HUES6 (cell line): ENCODE data around the gene SEH1L.
"Not testable (repeated sequence)": the region's sequence is repeated elsewhere in the genome, so short reads cannot be mapped to it uniquely, and the experiment has no call there.

Source experiments
- H3K27ac ChIP-seq: 2 replicates; pipeline ENCODE4 v1.7.0; 2013; ENCODE audit warnings: low read depth, mild to moderate bottlenecking, low read length, inconsistent platforms
- H3K27me3 ChIP-seq: 2 replicates; pipeline ENCODE4 v1.6.1; 2013; ENCODE audit warnings: low read length; ENCODE audit not compliant: control insufficient read depth, insufficient read depth
- H3K36me3 ChIP-seq: 2 replicates; pipeline ENCODE4 v1.6.1; 2013; ENCODE audit warnings: low read length; ENCODE audit not compliant: control insufficient read depth, insufficient read depth
- H3K4me1 ChIP-seq: 2 replicates; pipeline ENCODE4 v1.6.1; 2013; ENCODE audit warnings: low read length; ENCODE audit not compliant: control insufficient read depth, insufficient read depth
- H3K4me3 ChIP-seq: 2 replicates; pipeline ENCODE4 v1.5.1; 2013; ENCODE audit warnings: low read depth, low read length
- H3K9ac ChIP-seq: one replicate; pipeline ENCODE4 v1.6.1; 2013; ENCODE audit warnings: mild to moderate bottlenecking, low read length
- H3K9me3 ChIP-seq: 2 replicates; pipeline ENCODE4 v1.6.1; 2013; ENCODE audit warnings: low read depth, low read length; ENCODE audit not compliant: control insufficient read depth, insufficient read depth

SEH1L gene

GRCh38 chr18:12995424-12995823 is 47.6 kb downstream of the SEH1L start:
- Histone ChIP-seq H3K4me3 (no peak overlapping the region), H3K36me3 (peaks cover 9% of the 10 kb centered on the region; the same call in 1 of the 2 replicates), H3K27me3 (no peaks in the 10 kb centered on the region), H3K9me3 (no peaks in the 10 kb centered on the region; the same call in 1 of the 2 replicates), H3K27ac (no peak overlapping the region), H3K9ac (no peak overlapping the region), H3K4me1 (peaks cover 12% of the 10 kb centered on the region; the same call in 1 of the 2 replicates)

GRCh38 chr18:12995952-12996477 is 48.2 kb downstream of the SEH1L start:
- Histone ChIP-seq H3K9me3 (no peaks in the 10 kb centered on the region; the same call in 1 of the 2 replicates), H3K27me3 (no peaks in the 10 kb centered on the region), H3K4me3 (no peak overlapping the region), H3K36me3 (peaks cover 13% of the 10 kb centered on the region; the same call in 1 of the 2 replicates), H3K9ac (no peak overlapping the region), H3K27ac (no peak overlapping the region), H3K4me1 (peaks cover 11% of the 10 kb centered on the region; the same call in 1 of the 2 replicates)

- Histone ChIP-seq H3K4me3 (no peak overlapping the region), H3K9me3 (no peaks in the 10 kb centered on the region; the same call in 1 of the 2 replicates), H3K4me1 (peaks cover 11% of the 10 kb centered on the region; the same call in 1 of the 2 replicates), H3K9ac (no peak overlapping the region), H3K27me3 (no peaks in the 10 kb centered on the region), H3K27ac (no peak overlapping the region), H3K36me3 (peaks cover 18% of the 10 kb centered on the region; the same call in 1 of the 2 replicates)
Measured at GRCh38 chr18:12996661-12997292, 49.0 kb downstream of the SEH1L start.

GRCh38 chr18:12997330-12997729 is 49.5 kb downstream of the SEH1L start:
- H3K36me3 ChIP-seq: peaks cover 23% of the 10 kb centered on the region; the same call in 1 of the 2 replicates
- H3K27ac ChIP-seq: not testable (repeated sequence)

GRCh38 chr18:12998332-12999060 is 50.7 kb downstream of the SEH1L start:
- peaks cover 23% of the 10 kb centered on the region; the same call in 1 of the 2 replicates for H3K36me3 ChIP-seq
- H3K27me3 ChIP-seq: no peaks in the 10 kb centered on the region
- H3K4me3 ChIP-seq: no peak overlapping the region
- no peak overlapping the region for H3K27ac ChIP-seq
- H3K9ac ChIP-seq: no peak overlapping the region
- H3K9me3 ChIP-seq: no peaks in the 10 kb centered on the region; the same call in 1 of the 2 replicates
- 0 out of 2 replicates have a peak, but pooled peaks cover under 1% of the 10 kb centered on the region for H3K4me1 ChIP-seq

More at GRCh38 chr18:12997330-12997729, 49.5 kb downstream of the SEH1L start:
- not testable (repeated sequence) for H3K9me3 ChIP-seq, H3K9ac ChIP-seq, H3K4me3 ChIP-seq, H3K4me1 ChIP-seq, H3K27me3 ChIP-seq

GRCh38 chr18:13003466-13003896 is 55.7 kb downstream of the SEH1L start:
- peaks cover 37% of the 10 kb centered on the region for H3K36me3 ChIP-seq
- no peaks in the 10 kb centered on the region for H3K4me1 ChIP-seq
- no peak overlapping the region for H3K9ac ChIP-seq
- no peak overlapping the region for H3K27ac ChIP-seq
- no peaks in the 10 kb centered on the region for H3K9me3 ChIP-seq
- no peaks in the 10 kb centered on the region for H3K27me3 ChIP-seq
- no peak overlapping the region for H3K4me3 ChIP-seq

GRCh38 chr18:13004396-13004795 is 56.6 kb downstream of the SEH1L start:
- H3K9ac ChIP-seq: no peak overlapping the region
- H3K27me3 ChIP-seq: no peaks in the 10 kb centered on the region
- H3K9me3 ChIP-seq: no peaks in the 10 kb centered on the region
- peaks cover 46% of the 10 kb centered on the region for H3K36me3 ChIP-seq
- H3K27ac ChIP-seq: no peak overlapping the region
- H3K4me3 ChIP-seq: no peak overlapping the region
- H3K4me1 ChIP-seq: no peaks in the 10 kb centered on the region

- no peak overlapping the region for H3K27ac ChIP-seq
- no peaks in the 10 kb centered on the region for H3K27me3 ChIP-seq
- H3K9me3 ChIP-seq: no peaks in the 10 kb centered on the region
- H3K4me1 ChIP-seq: no peaks in the 10 kb centered on the region
- no peak overlapping the region for H3K9ac ChIP-seq
- peaks cover 48% of the 10 kb centered on the region for H3K36me3 ChIP-seq
- H3K4me3 ChIP-seq: no peak overlapping the region
Measured at GRCh38 chr18:13005289-13005688, 57.5 kb downstream of the SEH1L start.

- H3K36me3 ChIP-seq: peaks cover 44% of the 10 kb centered on the region
Measured at GRCh38 chr18:13006531-13007247, 58.9 kb downstream of the SEH1L start.

GRCh38 chr18:13007248-13007560 is 59.4 kb downstream of the SEH1L start:
- Histone ChIP-seq H3K36me3 (peaks cover 46% of the 10 kb centered on the region), H3K9ac (no peak overlapping the region), H3K27me3 (no peaks in the 10 kb centered on the region)

More at GRCh38 chr18:13006531-13007247, 58.9 kb downstream of the SEH1L start:
- Histone ChIP-seq H3K9ac (no peak overlapping the region), H3K4me1 (no peaks in the 10 kb centered on the region), H3K9me3 (no peaks in the 10 kb centered on the region), H3K27me3 (no peaks in the 10 kb centered on the region), H3K27ac (no peak overlapping the region), H3K4me3 (no peak overlapping the region)

More at GRCh38 chr18:13007248-13007560, 59.4 kb downstream of the SEH1L start:
- H3K9me3 ChIP-seq: no peaks in the 10 kb centered on the region
- no peak overlapping the region for H3K27ac ChIP-seq
- no peak overlapping the region for H3K4me3 ChIP-seq
- no peaks in the 10 kb centered on the region for H3K4me1 ChIP-seq
